ENCODE measurements around the gene PFDN5. TPM values are rescaled to one million over a fixed set of nuclear protein-coding genes. Genes with fewer than 3 reads are reported as not detected.

Gene PFDN5
- total and polyA plus RNA-seq, 2 experiments from 2014 or later: 380 to 625 TPM

GRCh38 chr12:53332744-53333143 lies 37.4 kb downstream of the PFDN5 start:
- H4K20me1 ChIP-seq (ENCODE audit: insufficient read depth): no peaks in the 10 kb centered on the region
- H3K4me1 ChIP-seq (ENCODE audit: insufficient read depth): no peaks in the 10 kb centered on the region
- H3K4me2 ChIP-seq (ENCODE audit: unreplicated experiment): no peak overlapping the region
- H3K27me3 ChIP-seq (replicated peaks; ENCODE audit: insufficient read depth): peaks cover 16% of the 10 kb centered on the region
- no peak overlapping the region for H3K4me3 ChIP-seq
- 56 to 62% methylated on average over 14 to 15 of the region's 15 CpGs for WGBS, 2 experiments (ENCODE audit: low coverage in 1 of 2, low lambda C conversion rate in 2 of 2, missing lambda C conversion rate in 2 of 2)
- no peak for DNase-seq
- in situ Hi-C loops (cut with MboI): no loop called here
- no peak overlapping the region for H3K9ac ChIP-seq
- H3K36me3 ChIP-seq (ENCODE audit: low read depth): no peaks in the 10 kb centered on the region
- no peaks in the 10 kb centered on the region for H3F3A ChIP-seq (ENCODE audit: insufficient read depth)
- no peaks in the 10 kb centered on the region for H3K9me2 ChIP-seq (ENCODE audit: insufficient read depth)
- H3K79me2 ChIP-seq (ENCODE audit: insufficient read depth): no peaks in the 10 kb centered on the region
- H2AFZ ChIP-seq: no peak overlapping the region
- no peaks in the 10 kb centered on the region for H3K9me3 ChIP-seq (ENCODE audit: low read depth)
- no peak for TF ChIP-seq EZH2 (IDR thresholded peaks at IDR 0.05; ENCODE audit: insufficient read depth, poor library complexity, severe bottlenecking)
- TF ChIP-seq EZH2phosphoT487 (IDR thresholded peaks at IDR 0.05; ENCODE audit: insufficient read depth, low read depth): no peak
- no peak overlapping the region for H3K27ac ChIP-seq

GRCh38 chr12:53333289-53333688 lies 37.9 kb downstream of the PFDN5 start:
- H3K4me1 ChIP-seq (ENCODE audit: insufficient read depth): no peaks in the 10 kb centered on the region
- peaks cover 20% of the 10 kb centered on the region for H3K27me3 ChIP-seq (replicated peaks; ENCODE audit: insufficient read depth)
- no peak overlapping the region for H3K4me2 ChIP-seq (ENCODE audit: unreplicated experiment)
- H3K27ac ChIP-seq: no peak overlapping the region
- H3K9me3 ChIP-seq (ENCODE audit: low read depth): no peaks in the 10 kb centered on the region
- no peak for DNase-seq
- no peaks in the 10 kb centered on the region for H4K20me1 ChIP-seq (ENCODE audit: insufficient read depth)
- no peaks in the 10 kb centered on the region for H3F3A ChIP-seq (ENCODE audit: insufficient read depth)
- in situ Hi-C loops (cut with MboI): no loop called here
- H3K36me3 ChIP-seq (ENCODE audit: low read depth): no peaks in the 10 kb centered on the region
- H3K79me2 ChIP-seq (ENCODE audit: insufficient read depth): no peaks in the 10 kb centered on the region
- WGBS, 2 experiments (ENCODE audit: low coverage in 1 of 2, low lambda C conversion rate in 2 of 2, missing lambda C conversion rate in 2 of 2): 76 to 89% methylated on average over 3 to 4 of the region's 4 CpGs
- no peaks in the 10 kb centered on the region for H3K9me2 ChIP-seq (ENCODE audit: insufficient read depth)
- H2AFZ ChIP-seq: no peak overlapping the region
- no peak overlapping the region for H3K9ac ChIP-seq
- H3K4me3 ChIP-seq: no peak overlapping the region
- no peak for TF ChIP-seq EZH2 (IDR thresholded peaks at IDR 0.05; ENCODE audit: insufficient read depth, poor library complexity, severe bottlenecking)
- TF ChIP-seq EZH2phosphoT487 (IDR thresholded peaks at IDR 0.05; ENCODE audit: insufficient read depth, low read depth): no peak

GRCh38 chr12:53333845-53334244 lies 38.5 kb downstream of the PFDN5 start:
- Histone ChIP-seq H3K9ac (no peak overlapping the region), H3K9me3 (ENCODE audit: low read depth) (no peaks in the 10 kb centered on the region), H3K4me1 (ENCODE audit: insufficient read depth) (no peaks in the 10 kb centered on the region), H2AFZ (no peak overlapping the region), H3K79me2 (ENCODE audit: insufficient read depth) (no peaks in the 10 kb centered on the region), H3F3A (ENCODE audit: insufficient read depth) (no peaks in the 10 kb centered on the region), H3K27me3 (replicated peaks; ENCODE audit: insufficient read depth) (peaks cover 22% of the 10 kb centered on the region), H3K9me2 (ENCODE audit: insufficient read depth) (no peaks in the 10 kb centered on the region), H3K4me3 (no peak overlapping the region), H3K36me3 (ENCODE audit: low read depth) (no peaks in the 10 kb centered on the region), H3K4me2 (ENCODE audit: unreplicated experiment) (no peak overlapping the region), H3K27ac (no peak overlapping the region), H4K20me1 (ENCODE audit: insufficient read depth) (no peaks in the 10 kb centered on the region)
- 42 to 47% methylated on average over 7 of the region's 7 CpGs for WGBS, 2 experiments (ENCODE audit: low coverage in 1 of 2, low lambda C conversion rate in 2 of 2, missing lambda C conversion rate in 2 of 2)
- in situ Hi-C loops (cut with MboI): no loop called here
- DNase-seq: no peak
- no peak for TF ChIP-seq EZH2phosphoT487 (IDR thresholded peaks at IDR 0.05; ENCODE audit: insufficient read depth, low read depth)
- TF ChIP-seq EZH2 (IDR thresholded peaks at IDR 0.05; ENCODE audit: insufficient read depth, poor library complexity, severe bottlenecking): no peak

- Histone ChIP-seq H3K36me3 (ENCODE audit: low read depth) (no peaks in the 10 kb centered on the region), H3K79me2 (ENCODE audit: insufficient read depth) (no peaks in the 10 kb centered on the region), H3F3A (ENCODE audit: insufficient read depth) (no peaks in the 10 kb centered on the region), H3K9me2 (ENCODE audit: insufficient read depth) (no peaks in the 10 kb centered on the region), H3K27me3 (replicated peaks; ENCODE audit: insufficient read depth) (peaks cover 22% of the 10 kb centered on the region), H3K9me3 (ENCODE audit: low read depth) (no peaks in the 10 kb centered on the region), H3K9ac (no peak overlapping the region), H3K4me2 (ENCODE audit: unreplicated experiment) (no peak overlapping the region), H3K4me3 (no peak overlapping the region), H3K4me1 (ENCODE audit: insufficient read depth) (no peaks in the 10 kb centered on the region), H4K20me1 (ENCODE audit: insufficient read depth) (no peaks in the 10 kb centered on the region), H3K27ac (no peak overlapping the region), H2AFZ (no peak overlapping the region)
- no peak for TF ChIP-seq EZH2phosphoT487 (IDR thresholded peaks at IDR 0.05; ENCODE audit: insufficient read depth, low read depth)
- no peak for TF ChIP-seq EZH2 (IDR thresholded peaks at IDR 0.05; ENCODE audit: insufficient read depth, poor library complexity, severe bottlenecking)
- no peak for DNase-seq
- WGBS, 2 experiments (ENCODE audit: low coverage in 1 of 2, low lambda C conversion rate in 2 of 2, missing lambda C conversion rate in 2 of 2): 73 to 79% methylated on average over 8 of the region's 8 CpGs
- in situ Hi-C loops (cut with MboI): no loop called here
Observed at GRCh38 chr12:53334822-53335221, 39.5 kb downstream of the PFDN5 start.

GRCh38 chr12:53336181-53336681 lies 40.9 kb downstream of the PFDN5 start, which contains the start of gene SP7:
SP7 (minus strand) TSS chr12:53336354; CDS start chr12:53335646, 708 bp downstream.
- no peak for DNase-seq
- H3K36me3 ChIP-seq (ENCODE audit: low read depth): no peaks in the 10 kb centered on the region
- 35 to 36% methylated on average over 15 of the region's 15 CpGs for WGBS, 2 experiments (ENCODE audit: low coverage in 1 of 2, low lambda C conversion rate in 2 of 2, missing lambda C conversion rate in 2 of 2)
- no peak within 1 kb of the TSS for H3K27ac ChIP-seq
- no peaks in the 10 kb centered on the region for H3K9me3 ChIP-seq (ENCODE audit: low read depth)
- no peak within 1 kb of the TSS for H3K4me2 ChIP-seq (ENCODE audit: unreplicated experiment)
- H3K4me1 ChIP-seq (ENCODE audit: insufficient read depth): no peaks in the 10 kb centered on the region
- H3K9me2 ChIP-seq (ENCODE audit: insufficient read depth): no peaks in the 10 kb centered on the region
- H2AFZ ChIP-seq: no peak within 1 kb of the TSS
- in situ Hi-C loops (cut with MboI): no loop called here
- peaks cover 22% of the 10 kb centered on the region for H3K27me3 ChIP-seq (replicated peaks; ENCODE audit: insufficient read depth)
- no peak within 1 kb of the TSS for H3K9ac ChIP-seq
- H4K20me1 ChIP-seq (ENCODE audit: insufficient read depth): no peaks in the 10 kb centered on the region
- TF ChIP-seq EZH2 (IDR thresholded peaks at IDR 0.05; ENCODE audit: insufficient read depth, poor library complexity, severe bottlenecking): no peak
- no peak for TF ChIP-seq EZH2phosphoT487 (IDR thresholded peaks at IDR 0.05; ENCODE audit: insufficient read depth, low read depth)
- H3K79me2 ChIP-seq (ENCODE audit: insufficient read depth): no peaks in the 10 kb centered on the region
- H3K4me3 ChIP-seq: no peak within 1 kb of the TSS
- H3F3A ChIP-seq (ENCODE audit: insufficient read depth): no peaks in the 10 kb centered on the region

Measured in GM23248 (cell line).